ENCODE results near the gene PCGF1.

DNA sequence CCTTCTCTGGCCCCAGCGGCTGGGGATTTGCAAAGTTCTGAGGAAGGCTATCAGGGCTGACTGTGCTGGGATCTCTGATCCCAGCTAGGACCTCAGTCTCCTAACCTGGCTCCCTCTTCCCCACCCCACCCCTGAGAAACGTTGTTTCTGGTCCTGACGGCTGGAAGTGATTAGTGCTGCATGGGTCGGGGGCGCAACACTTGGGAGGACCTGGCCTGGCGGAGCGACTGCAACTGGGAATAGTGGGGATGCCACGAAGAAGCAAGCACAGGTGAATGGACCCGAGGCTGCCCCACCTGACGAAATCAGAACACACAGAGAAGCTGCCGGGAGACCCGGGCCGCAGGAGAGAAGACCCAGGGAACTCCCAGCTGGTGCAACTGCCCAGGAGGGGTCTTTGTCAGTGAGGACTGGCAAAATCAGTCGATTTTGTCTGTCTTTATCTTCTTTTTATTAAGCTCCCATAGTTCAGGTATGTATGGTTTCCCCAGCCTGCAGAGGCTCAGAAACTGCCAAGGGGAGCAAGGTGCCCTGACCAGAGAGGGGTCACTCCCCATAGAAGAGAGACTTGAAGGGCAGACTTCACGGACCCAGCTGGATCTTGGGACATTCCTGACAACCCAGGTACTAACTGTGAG is 7.4 kb downstream of the PCGF1 start:
- TF ChIP-seq POLR2A (IDR thresholded peaks at IDR 0.05) (no peak), EP300 (IDR thresholded peaks at IDR 0.05) (no peak), POLR2AphosphoS5 (IDR thresholded peaks at IDR 0.05) (no peak)
